H1 (cell line): ENCODE results near the gene LYPD6B. TPM values are rescaled to one million over a fixed set of nuclear protein-coding genes. Genes with fewer than 3 reads are reported as not detected.

Experiments used
- CTCF ChIA-PET: fragments of 300-600 bp; sonication (Branson Sonifier 250); formaldehyde crosslinking; loops from one replicate; lab custom pipeline; 2021; ENCODE audit not compliant: partially characterized antibody; lab: Charles Lee
- POLR2A ChIA-PET: fragments of 300-600 bp; sonication (Branson Sonifier 250); formaldehyde crosslinking; loops from one replicate; lab custom pipeline; 2021; ENCODE audit warnings: inconsistent platforms; ENCODE audit not compliant: partially characterized antibody; lab: Charles Lee
- DNase-seq, 2 experiments: peaks; one replicate each; pipeline versions ENCODE4 v3.0.0 to v3.0.0-alpha.2; 2010 to 2022; ENCODE audit warnings: low spot score in 2 of 2, low read depth in 1 of 2, mixed read lengths in 1 of 2
- FAIRE-seq: peaks from 2 replicates; lab custom pipeline; 2011; peaks lifted over from hg19 to GRCh38; lab: Jason Lieb, UNC
- H2AFZ ChIP-seq: 2 replicates; pipeline ENCODE4 v1.8.1; 2012; ENCODE audit warnings: low read length, inconsistent platforms
- H2AK5ac ChIP-seq: 2 replicates; pipeline ENCODE4 v1.6.1; 2013; ENCODE audit warnings: low read depth, low read length
- H2BK120ac ChIP-seq: replicated peaks from 2 replicates; pipeline ENCODE3; 2013; ENCODE audit warnings: low read depth, low read length, inconsistent platforms
- H2BK12ac ChIP-seq: 2 replicates; pipeline ENCODE4 v1.6.1; 2013; ENCODE audit warnings: low read depth, low read length
- H2BK15ac ChIP-seq: 2 replicates; pipeline ENCODE4 v1.6.1; 2013; ENCODE audit warnings: low read length
- H2BK20ac ChIP-seq: 2 replicates; pipeline ENCODE4 v1.6.1; 2013; ENCODE audit warnings: low read length
- H2BK5ac ChIP-seq: 2 replicates; pipeline ENCODE4 v1.6.1; 2013; ENCODE audit warnings: low read depth, low read length
- H3K14ac ChIP-seq: 2 replicates; pipeline ENCODE4 v1.6.1; 2013; ENCODE audit warnings: inconsistent platforms; ENCODE audit not compliant: insufficient read length
- H3K18ac ChIP-seq: 2 replicates; pipeline ENCODE4 v1.6.1; 2013; ENCODE audit warnings: low read length; ENCODE audit errors: extremely low read depth
- H3K23ac ChIP-seq: 2 replicates; pipeline ENCODE4 v1.6.1; 2013; ENCODE audit warnings: inconsistent platforms; ENCODE audit not compliant: insufficient read length
- H3K23me2 ChIP-seq: 2 replicates; pipeline ENCODE4 v1.6.1; 2013; ENCODE audit warnings: low read depth, low read length
- H3K27ac ChIP-seq: 2 replicates; pipeline ENCODE4 v1.6.1; 2011; ENCODE audit warnings: low read depth, low read length, inconsistent platforms
- H3K27me3 ChIP-seq, 4 experiments: replicated peaks in 1 of 4; 1 replicate in 1 of 4; 2 replicates in 3 of 4; pipeline versions ENCODE4 v1.6.1 to v1.8.1; 2011 to 2013; ENCODE audit warnings: low read length in 3 of 4, mild to moderate bottlenecking in 3 of 4, inconsistent platforms in 2 of 4, mixed read lengths in 2 of 4, moderate library complexity in 1 of 4; ENCODE audit not compliant: control insufficient read depth in 3 of 4, insufficient read depth in 3 of 4; ENCODE audit errors: extremely low read depth in 1 of 4
- H3K36me3 ChIP-seq, 4 experiments: 2 replicates each; pipeline versions ENCODE4 v1.6.1 to v1.8.1; 2011 to 2013; ENCODE audit warnings: mild to moderate bottlenecking in 4 of 4, low read length in 3 of 4, moderate library complexity in 2 of 4, control low read depth in 1 of 4, inconsistent platforms in 1 of 4; ENCODE audit not compliant: insufficient read depth in 4 of 4, control insufficient read depth in 2 of 4
- H3K4ac ChIP-seq: replicated peaks from 2 replicates; pipeline ENCODE3; 2013; ENCODE audit warnings: low read length, low read depth, mixed read lengths, inconsistent platforms; ENCODE audit not compliant: insufficient read length
- H3K4me1 ChIP-seq, 4 experiments: replicated peaks in 1 of 4; 1 replicate in 1 of 4; 2 replicates in 3 of 4; pipeline versions ENCODE4 v1.6.1 to v1.8.1; 2011 to 2013; ENCODE audit warnings: low read length in 3 of 4, inconsistent platforms in 2 of 4, mixed read lengths in 1 of 4; ENCODE audit not compliant: insufficient read depth in 4 of 4, control insufficient read depth in 3 of 4
- H3K4me2 ChIP-seq, 2 experiments: 2 replicates each; pipeline versions ENCODE4 v1.6.1 to v1.8.1; 2011 to 2013; ENCODE audit warnings: low read depth in 2 of 2, low read length in 2 of 2, control low read depth in 1 of 2, inconsistent platforms in 1 of 2, mild to moderate bottlenecking in 1 of 2; ENCODE audit not compliant: insufficient read depth in 1 of 2
- H3K4me3 ChIP-seq, 4 experiments: fragments of 200-600, 300-600 bp in 1 of 4; sonication (generic), shearing (Covaris generic), sonication (Bioruptor Twin) in 1 of 4; 2 replicates each; pipeline versions ENCODE4 v1.5.1 to v1.8.1; 2011 to 2016; ENCODE audit warnings: low read length in 4 of 4, low read depth in 3 of 4, control low read depth in 2 of 4, inconsistent platforms in 2 of 4, mild to moderate bottlenecking in 2 of 4, mixed read lengths in 1 of 4, moderate library complexity in 1 of 4; ENCODE audit not compliant: insufficient read depth in 2 of 4; ENCODE audit errors: extremely low read depth in 1 of 4
- H3K56ac ChIP-seq: replicated peaks from 2 replicates; pipeline ENCODE3; 2013; ENCODE audit warnings: low read depth, mild to moderate bottlenecking, mixed read lengths, low read length, inconsistent platforms; ENCODE audit not compliant: insufficient read length
- H3K79me1 ChIP-seq: 2 replicates; pipeline ENCODE4 v1.6.1; 2013; ENCODE audit warnings: low read depth, low read length, control low read depth
- H3K79me2 ChIP-seq, 2 experiments: 2 replicates each; pipeline versions ENCODE4 v1.6.1 to v1.8.1; 2012 to 2013; ENCODE audit warnings: low read length in 2 of 2, mild to moderate bottlenecking in 2 of 2, inconsistent platforms in 1 of 2; ENCODE audit not compliant: insufficient read depth in 2 of 2, control insufficient read depth in 1 of 2
- H3K9ac ChIP-seq, 4 experiments: replicated peaks in 1 of 4; 1 replicate in 1 of 4; 2 replicates in 3 of 4; pipeline versions ENCODE4 v1.6.1 to v1.8.1; 2011 to 2013; ENCODE audit warnings: low read depth in 3 of 4, low read length in 3 of 4, control low read depth in 2 of 4, mild to moderate bottlenecking in 2 of 4, moderate library complexity in 2 of 4, inconsistent platforms in 1 of 4; ENCODE audit errors: extremely low read depth in 1 of 4
- H3K9me3 ChIP-seq, 2 experiments: 2 replicates each; pipeline versions ENCODE4 v1.6.1 to v1.8.1; 2012 to 2013; ENCODE audit warnings: mild to moderate bottlenecking in 2 of 2, moderate library complexity in 2 of 2, control low read depth in 1 of 2, inconsistent platforms in 1 of 2, low read depth in 1 of 2, low read length in 1 of 2, mixed read lengths in 1 of 2; ENCODE audit not compliant: insufficient read depth in 2 of 2
- H4K20me1 ChIP-seq, 2 experiments: replicated peaks in 1 of 2; 2 replicates each; pipeline versions ENCODE3 to v1.8.1; 2011 to 2013; ENCODE audit warnings: inconsistent platforms in 2 of 2, low read length in 2 of 2, mild to moderate bottlenecking in 1 of 2; ENCODE audit not compliant: insufficient read depth in 2 of 2, control insufficient read depth in 1 of 2
- H4K5ac ChIP-seq: 2 replicates; pipeline ENCODE4 v1.6.1; 2013; ENCODE audit warnings: low read length, low read depth, mixed read lengths, inconsistent platforms; ENCODE audit not compliant: insufficient read length
- H4K8ac ChIP-seq: 2 replicates; pipeline ENCODE4 v1.8.0; 2013; ENCODE audit warnings: mild to moderate bottlenecking, moderate library complexity, low read length, inconsistent platforms; ENCODE audit not compliant: insufficient read depth; ENCODE audit errors: extremely low read depth
- H4K91ac ChIP-seq: replicated peaks from 2 replicates; pipeline ENCODE3; 2013; ENCODE audit warnings: low read length, mixed read lengths, inconsistent platforms; ENCODE audit not compliant: insufficient read length
- ASH2L ChIP-seq: fragments of 200-600, 300-600 bp; sonication (generic); IDR thresholded peaks from one replicate; pipeline ENCODE4 v1.7.1; 2017; ENCODE audit warnings: low read length
- CBX5 ChIP-seq: fragments of 300-800, 300-1000 bp; sonication (generic); IDR thresholded peaks from 2 replicates; pipeline ENCODE4 v1.7.1; 2016; ENCODE audit warnings: antibody characterized with exemption, low read length, low read depth
- CHD1 ChIP-seq: IDR thresholded peaks from 2 replicates; pipeline ENCODE4 v1.6.1; 2012; ENCODE audit warnings: low read depth, low read length, improper control_type of control experiment
- EGR1 ChIP-seq: IDR thresholded peaks from 2 replicates; pipeline ENCODE4 v1.6.1; 2011; ENCODE audit warnings: low read depth, low read length, borderline replicate concordance
- GABPA ChIP-seq: IDR thresholded peaks from 2 replicates; pipeline ENCODE4 v1.6.1; 2011; ENCODE audit warnings: mild to moderate bottlenecking, low read length, moderate library complexity, borderline replicate concordance; ENCODE audit not compliant: insufficient read depth
- KDM1A ChIP-seq: fragments of 200-600, 300-600 bp; sonication (generic); IDR thresholded peaks from 2 replicates; pipeline ENCODE4 v1.7.1; 2016; ENCODE audit warnings: mild to moderate bottlenecking, low read length, borderline replicate concordance
- NANOG ChIP-seq: IDR thresholded peaks from 2 replicates; pipeline ENCODE4 v1.6.1; 2011; ENCODE audit warnings: low read length, low read depth, mild to moderate bottlenecking, inconsistent platforms; ENCODE audit not compliant: insufficient read depth, poor library complexity, severe bottlenecking
- PHF8 ChIP-seq: fragments of 200-600 bp; sonication (generic); conservative IDR thresholded peaks from 2 replicates; pipeline ENCODE4 v1.7.1; 2012; ENCODE audit warnings: low read depth, mild to moderate bottlenecking, inconsistent platforms, low read length, moderate library complexity
- TBP ChIP-seq: IDR thresholded peaks from 2 replicates; pipeline ENCODE4 v1.6.1; 2011; ENCODE audit warnings: low read depth, low read length, improper control_type of control experiment
- WGBS, 2 experiments: shearing (Covaris generic) in 1 of 2; methylation state at CpG; one replicate each; pipeline versions ENCODE4 v1.1.6 to v1.1.7; 2013 to 2015; ENCODE audit warnings: low lambda C conversion rate in 2 of 2, mixed read lengths in 2 of 2, inconsistent platforms in 1 of 2, low coverage in 1 of 2, missing lambda C conversion rate in 1 of 2; ENCODE audit not compliant: insufficient replicate concordance in 2 of 2, insufficient coverage in 1 of 2, insufficient read length in 1 of 2; ENCODE audit errors: extremely low coverage in 1 of 2, missing lambda C conversion rate in 1 of 2; 5-methylcytosine and 5-hydroxymethylcytosine counted together
- polyA plus RNA-seq, 7 experiments: library from polyadenylated mRNA; depleted of rRNA in 3 of 7; stranded (reverse) in 5 of 7; unstranded in 2 of 7; fragments of >200 nt in 5 of 7; fragments of 200-250 nt in 2 of 7; gene quantifications; 1 replicate in 5 of 7; 2 replicates in 1 of 7; 4 replicates in 1 of 7; pipeline versions ENCODE4 v1.2.1 to v1.2.3, GENCODE V29; 2011 to 2013; ENCODE audit warnings: missing spikeins in 2 of 7, mixed read lengths in 2 of 7
- total RNA-seq: library from RNA; stranded (reverse); fragmentation: NEBNext Ultra II Directional; extraction: Animal tissue kit (Norgen Biotek cat#: 25700); gene quantifications from 2 replicates; pipeline ENCODE4 v1.2.1, GENCODE V29; 2021

The LYPD6B gene
- total and polyA plus RNA-seq, 2 of the 8 experiments (the other 6 are each of a cell fraction or from before 2014, with no cell fraction given), result 2.2 to 3.5 TPM

DNA sequence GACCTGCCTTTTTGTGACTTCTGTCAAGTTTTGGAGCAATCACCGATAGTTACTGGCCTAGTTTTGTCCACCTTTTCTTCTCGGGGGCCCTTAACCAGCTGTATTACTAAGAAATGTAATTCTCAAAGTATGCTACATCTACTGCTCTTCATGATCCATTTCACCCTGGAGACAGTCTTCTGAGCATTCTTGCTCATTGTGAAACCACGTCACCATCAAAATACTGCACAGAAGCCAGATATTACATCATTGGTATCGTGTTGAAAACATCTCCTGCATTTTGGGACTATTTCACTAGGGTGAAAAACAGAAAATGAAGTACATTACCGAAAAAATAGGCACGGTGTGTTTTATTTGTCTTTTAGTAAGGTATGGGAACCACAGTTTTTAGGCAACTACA lies 11.7 kb downstream of the LYPD6B start:
- H2BK15ac ChIP-seq, result no peak overlapping the region
- no peak overlapping the region for H4K5ac ChIP-seq
- H3K56ac ChIP-seq, result no peak overlapping the region
- no peak overlapping the region for H2AFZ ChIP-seq
- H3K79me1 ChIP-seq, result no peaks in the 10 kb centered on the region
- H3K23ac ChIP-seq, result no peak overlapping the region
- H2BK5ac ChIP-seq, result no peak overlapping the region
- no peaks in the 10 kb centered on the region for H3K36me3 ChIP-seq
- no peak overlapping the region for H3K4me2 ChIP-seq
- no peak overlapping the region for H3K9ac ChIP-seq
- no peak for DNase-seq
- H4K8ac ChIP-seq, result no peak overlapping the region
- H3K9me3 ChIP-seq, result no peaks in the 10 kb centered on the region
- no peaks in the 10 kb centered on the region for H3K23me2 ChIP-seq
- H3K27ac ChIP-seq, result no peak overlapping the region
- TF ChIP-seq NANOG (no peak), ASH2L (no peak), CBX5 (no peak), EGR1 (no peak), PHF8 (no peak), GABPA (no peak), TBP (no peak), KDM1A (no peak), CHD1 (no peak)
- H3K4me3 ChIP-seq, result no peak overlapping the region
- H4K20me1 ChIP-seq, result no peaks in the 10 kb centered on the region
- FAIRE-seq, result no peak
- H3K18ac ChIP-seq, result no peak overlapping the region
- no peak overlapping the region for H2BK12ac ChIP-seq
- H2BK120ac ChIP-seq, result no peak overlapping the region
- CTCF ChIA-PET, result interaction anchor here (0.7 to 5.2 kb wide), 6 partner anchors 8 to 512 kb away, joined by 3 to 30 read pairs (median 5); partner anchors contain the start of gene LYPD6B
- no peaks in the 10 kb centered on the region for H3K79me2 ChIP-seq
- no peak overlapping the region for H2BK20ac ChIP-seq
- H3K14ac ChIP-seq, result no peak overlapping the region
- WGBS, 2 experiments, result 75% methylated on average over 6 of the region's 6 CpGs; no CpG with 5 or more reads in 1 of the 2 experiments
- no peak overlapping the region for H4K91ac ChIP-seq
- no peak overlapping the region for H2AK5ac ChIP-seq
- no peaks in the 10 kb centered on the region for H3K4me1 ChIP-seq
- POLR2A ChIA-PET, result no interaction called here
- H3K4ac ChIP-seq, result no peak overlapping the region
- H3K27me3 ChIP-seq, result no peaks in the 10 kb centered on the region
